ENCODE results near the gene ATP11A. TPM values are rescaled to one million over a fixed set of nuclear protein-coding genes. Genes with fewer than 3 reads are reported as not detected.

ATP11A gene
- total RNA-seq, 6 experiments from 2014 or later, result 24.3 to 57.4 (median 33.1) TPM

- Histone ChIP-seq H3K27ac (no peak overlapping the region), H3K4me3 (no peak overlapping the region), H3K4me1 (peaks cover 0 to 35% (median 6%) of the 10 kb centered on the region in 4 donors), H3K36me3 (no peaks in the 10 kb centered on the region), H3K27me3 (no peaks in the 10 kb centered on the region), H3K9me3 (no peaks in the 10 kb centered on the region)
- WGBS (ENCODE audit: insufficient coverage, low coverage, low lambda C conversion rate, missing lambda C conversion rate), result 97% methylated on average over 5 of the region's 5 CpGs
- intact Hi-C loops (cut with DNase I), result no loop called here
- ATAC-seq, result no peak
- TF ChIP-seq POLR2A (IDR thresholded peaks at IDR 0.05), result no peak
- TF ChIP-seq CTCF (IDR thresholded peaks at IDR 0.05), result no peak
- DNase-seq, result no peak
Measured at GRCh38 chr13:112692586-112692985, 2.7 kb downstream of the ATP11A start.

- intact Hi-C loops (cut with DNase I), result no loop called here
- Histone ChIP-seq H3K27me3 (no peaks in the 10 kb centered on the region), H3K36me3 (no peaks in the 10 kb centered on the region), H3K4me1 (peaks cover 0 to 37% (median 6%) of the 10 kb centered on the region in 4 donors), H3K9me3 (no peaks in the 10 kb centered on the region), H3K4me3 (no peak overlapping the region), H3K27ac (no peak overlapping the region)
- TF ChIP-seq POLR2A (IDR thresholded peaks at IDR 0.05), result no peak
- ATAC-seq, result peak in 1 of 4 donors; percentile 17
- WGBS (ENCODE audit: insufficient coverage, low coverage, low lambda C conversion rate, missing lambda C conversion rate), result 85% methylated on average over 8 of the region's 13 CpGs
- peak in 1 of 3 donors; percentile 52 for DNase-seq
Measured at GRCh38 chr13:112693831-112694497, 4.1 kb downstream of the ATP11A start.

- H3K27ac ChIP-seq, result no peak overlapping the region
- ATAC-seq (no peak), DNase-seq (no peak)
- WGBS (ENCODE audit: insufficient coverage, low coverage, low lambda C conversion rate, missing lambda C conversion rate), result 46% methylated on average over 4 of the region's 4 CpGs
- no peaks in the 10 kb centered on the region for H3K9me3 ChIP-seq
- peaks cover 0 to 37% (median 6%) of the 10 kb centered on the region in 4 donors for H3K4me1 ChIP-seq
- H3K4me3 ChIP-seq, result no peak overlapping the region
- no peaks in the 10 kb centered on the region for H3K27me3 ChIP-seq
- TF ChIP-seq POLR2A (IDR thresholded peaks at IDR 0.05) (no peak), CTCF (IDR thresholded peaks at IDR 0.05) (no peak)
- no peaks in the 10 kb centered on the region for H3K36me3 ChIP-seq
- intact Hi-C loops (cut with DNase I), result no loop called here
Measured at GRCh38 chr13:112695121-112695520, 5.3 kb downstream of the ATP11A start.

- Histone ChIP-seq H3K9me3 (no peaks in the 10 kb centered on the region), H3K4me1 (peaks cover 0 to 37% (median 6%) of the 10 kb centered on the region in 4 donors), H3K36me3 (no peaks in the 10 kb centered on the region), H3K27me3 (no peaks in the 10 kb centered on the region), H3K27ac (no peak overlapping the region), H3K4me3 (no peak overlapping the region)
- DNase-seq (peak in 1 of 3 donors; percentile 41), ATAC-seq (no peak)
- 95% methylated on average over 26 of the region's 53 CpGs for WGBS (ENCODE audit: insufficient coverage, low coverage, low lambda C conversion rate, missing lambda C conversion rate)
- TF ChIP-seq POLR2A (IDR thresholded peaks at IDR 0.05), result no peak
- TF ChIP-seq CTCF (IDR thresholded peaks at IDR 0.05), result no peak
- intact Hi-C loops (cut with DNase I), result no loop called here
Measured at GRCh38 chr13:112696001-112696868, 6.4 kb downstream of the ATP11A start.
